ENCODE results near the gene DRAM2.
"Not testable (repeated sequence)": the region's sequence is repeated elsewhere in the genome, so short reads cannot be mapped to it uniquely, and the experiment has no call there.

Gene DRAM2

GRCh38 chr1:111077312-111077711 is 62.6 kb downstream of the DRAM2 start:
- not testable (repeated sequence) for H3K4me1 Mint-ChIP-seq; H3K4me3 Mint-ChIP-seq; DNase-seq; H3K36me3 Mint-ChIP-seq (ENCODE audit: low read depth); H3K27ac Mint-ChIP-seq; ATAC-seq
- H3K9me3 Mint-ChIP-seq = peaks cover 12% of the 10 kb centered on the region
- peaks cover 12% of the 10 kb centered on the region for H3K27me3 Mint-ChIP-seq

All from activated naive CD8-positive, alpha-beta T cell treated with anti-CD3 and anti-CD28 coated beads, Interleukin-2, amount 50 U/mL, for 24 hours (primary cell).